HG03103 (cell line): ENCODE data around the gene HLA-DQB2.
"Not testable (repeated sequence)": the region's sequence is repeated elsewhere in the genome, so short reads cannot be mapped to it uniquely, and the experiment has no call there.

Experiments
- ATAC-seq: cut with Tn5 transposase; IDR thresholded peaks from one replicate; pipeline ENCODE4 v1.9.1; 2021; ENCODE audit warnings: low read depth; ENCODE audit not compliant: unreplicated experiment

HLA-DQB2 gene

GRCh38 chr6:32763421-32763820, at the start of gene HLA-DQB2:
HLA-DQB2 (minus strand) TSS chr6:32763532; CDS start chr6:32763470, 62 bp downstream.
- no peak for ATAC-seq

- no peak for ATAC-seq
These were observed 45.8 kb upstream of the HLA-DQB2 start for GRCh38 chr6:32809171-32809570.

GRCh38 chr6:32807020-32807580, 43.8 kb upstream of the HLA-DQB2 start:
- no peak for ATAC-seq

GRCh38 chr6:32805404-32805803, 42.1 kb upstream of the HLA-DQB2 start:
- ATAC-seq, result not testable (repeated sequence)

- ATAC-seq, result no peak
These were observed 40.1 kb upstream of the HLA-DQB2 start for GRCh38 chr6:32803416-32803815.

- no peak for ATAC-seq
These were observed 36.4 kb upstream of the HLA-DQB2 start for GRCh38 chr6:32799740-32800139.

- ATAC-seq, result no peak
These were observed 35.8 kb upstream of the HLA-DQB2 start for GRCh38 chr6:32799168-32799567.

GRCh38 chr6:32796848-32797776, 33.8 kb upstream of the HLA-DQB2 start:
- no peak for ATAC-seq

GRCh38 chr6:32794510-32794909, 31.2 kb upstream of the HLA-DQB2 start:
- ATAC-seq, result no peak

GRCh38 chr6:32792901-32793435, 29.6 kb upstream of the HLA-DQB2 start:
- ATAC-seq, result no peak

- ATAC-seq, result no peak
These were observed 27.0 kb upstream of the HLA-DQB2 start for GRCh38 chr6:32790306-32790705.

- ATAC-seq, result no peak
These were observed 22.6 kb upstream of the HLA-DQB2 start for GRCh38 chr6:32785781-32786533.

GRCh38 chr6:32782923-32783322, 19.6 kb upstream of the HLA-DQB2 start:
- not testable (repeated sequence) for ATAC-seq

GRCh38 chr6:32779036-32779435, 15.7 kb upstream of the HLA-DQB2 start:
- ATAC-seq, result no peak

- ATAC-seq, result no peak
These were observed 11.7 kb upstream of the HLA-DQB2 start for GRCh38 chr6:32775071-32775470.

GRCh38 chr6:32774426-32774825, 11.1 kb upstream of the HLA-DQB2 start:
- no peak for ATAC-seq

- no peak for ATAC-seq
These were observed 9.3 kb upstream of the HLA-DQB2 start for GRCh38 chr6:32772656-32773055.

GRCh38 chr6:32764048-32764447, 716 bp upstream of the HLA-DQB2 start:
- ATAC-seq, result no peak

GRCh38 chr6:32761548-32761947, 1.8 kb downstream of the HLA-DQB2 start:
- no peak for ATAC-seq

GRCh38 chr6:32761072-32761471, 2.3 kb downstream of the HLA-DQB2 start:
- ATAC-seq, result no peak

GRCh38 chr6:32759669-32760068, 3.7 kb downstream of the HLA-DQB2 start:
- ATAC-seq, result no peak
